ENCODE data around the gene PIEZO2.

DNA sequence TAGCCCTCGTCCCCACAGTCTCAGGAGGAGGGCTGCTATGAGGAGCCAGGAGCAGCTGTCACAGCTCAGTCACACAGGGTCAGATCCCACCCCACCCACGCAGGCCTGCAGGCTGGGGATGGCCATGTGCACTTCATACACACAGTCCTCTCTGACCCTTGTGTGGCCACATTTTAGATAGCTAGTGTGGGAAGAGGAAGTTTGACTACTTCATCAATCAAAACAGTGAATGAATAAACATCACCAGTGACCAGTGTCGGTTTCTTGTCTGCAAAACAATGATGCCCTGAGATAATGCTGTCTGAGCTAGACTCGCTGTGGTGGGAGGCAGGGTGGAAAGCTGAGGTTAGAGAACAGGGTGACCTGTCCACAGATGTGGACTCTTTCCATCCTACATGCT lies 107.1 kb downstream of the PIEZO2 start:
- TF ChIP-seq, protein P1, sequence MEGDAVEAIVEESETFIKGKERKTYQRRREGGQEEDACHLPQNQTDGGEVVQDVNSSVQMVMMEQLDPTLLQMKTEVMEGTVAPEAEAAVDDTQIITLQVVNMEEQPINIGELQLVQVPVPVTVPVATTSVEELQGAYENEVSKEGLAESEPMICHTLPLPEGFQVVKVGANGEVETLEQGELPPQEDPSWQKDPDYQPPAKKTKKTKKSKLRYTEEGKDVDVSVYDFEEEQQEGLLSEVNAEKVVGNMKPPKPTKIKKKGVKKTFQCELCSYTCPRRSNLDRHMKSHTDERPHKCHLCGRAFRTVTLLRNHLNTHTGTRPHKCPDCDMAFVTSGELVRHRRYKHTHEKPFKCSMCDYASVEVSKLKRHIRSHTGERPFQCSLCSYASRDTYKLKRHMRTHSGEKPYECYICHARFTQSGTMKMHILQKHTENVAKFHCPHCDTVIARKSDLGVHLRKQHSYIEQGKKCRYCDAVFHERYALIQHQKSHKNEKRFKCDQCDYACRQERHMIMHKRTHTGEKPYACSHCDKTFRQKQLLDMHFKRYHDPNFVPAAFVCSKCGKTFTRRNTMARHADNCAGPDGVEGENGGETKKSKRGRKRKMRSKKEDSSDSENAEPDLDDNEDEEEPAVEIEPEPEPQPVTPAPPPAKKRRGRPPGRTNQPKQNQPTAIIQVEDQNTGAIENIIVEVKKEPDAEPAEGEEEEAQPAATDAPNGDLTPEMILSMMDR (IDR thresholded peaks at IDR 0.05; ENCODE audit: poor library complexity, severe bottlenecking), result no peak
- TF ChIP-seq TAF1 (IDR thresholded peaks at IDR 0.05; ENCODE audit: low read depth), result no peak
